SH-SY5Y (cell line): ENCODE data around the gene TCEAL6.
"Not testable (repeated sequence)": the region's sequence is repeated elsewhere in the genome, so short reads cannot be mapped to it uniquely, and the experiment has no call there.

Experiments
- GATA2 ChIP-seq: IDR thresholded peaks from 2 replicates; pipeline ENCODE4 v1.6.1; 2011; ENCODE audit warnings: mild to moderate bottlenecking, low read depth, low read length
- GATA3 ChIP-seq: IDR thresholded peaks from 2 replicates; pipeline ENCODE4 v1.6.1; 2011; ENCODE audit warnings: low read depth, mild to moderate bottlenecking, low read length, moderate library complexity

The TCEAL6 gene

GRCh38 chrX:102142274-102142673 is at the start of gene TCEAL6:
Gene TCEAL6 (minus strand): TSS chrX:102142481.
- not testable (repeated sequence) for TF ChIP-seq GATA3, GATA2

DNA sequence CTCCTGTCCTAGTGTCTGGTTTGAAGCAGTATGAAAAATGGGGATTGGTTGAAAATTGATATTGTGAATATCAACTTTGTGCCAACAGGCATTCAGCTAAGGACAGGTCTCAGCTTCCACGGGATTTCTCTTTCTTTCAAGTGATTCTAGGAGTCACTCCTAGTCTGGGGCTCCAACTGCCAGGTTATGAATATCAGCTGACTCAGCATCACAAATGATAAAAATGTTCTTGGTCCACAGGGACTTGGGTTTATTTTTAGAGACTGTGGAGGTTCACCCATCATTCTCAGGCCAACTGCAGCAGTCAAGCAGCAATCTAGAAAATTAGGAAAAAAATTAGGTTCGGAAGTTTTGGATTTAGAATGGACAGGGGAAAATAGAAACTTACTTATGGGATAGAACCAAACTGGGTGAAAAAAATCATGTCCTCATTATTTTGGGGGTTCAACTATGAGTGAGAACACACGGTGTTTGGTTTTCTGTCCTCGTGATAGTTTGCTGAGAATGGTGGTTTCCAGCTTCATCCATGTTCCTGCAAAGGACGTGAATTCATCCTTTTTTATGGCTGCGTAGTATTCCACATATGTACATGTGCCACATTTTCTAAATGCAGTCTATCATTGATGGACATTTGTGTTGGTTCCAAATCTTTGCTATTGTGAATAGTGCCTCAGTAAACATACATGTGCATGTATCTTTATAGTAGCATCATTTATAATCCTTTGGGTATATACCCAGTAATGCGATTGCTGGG is 43.9 kb upstream of the TCEAL6 start:
- TF ChIP-seq GATA2 (no peak), GATA3 (no peak)

DNA sequence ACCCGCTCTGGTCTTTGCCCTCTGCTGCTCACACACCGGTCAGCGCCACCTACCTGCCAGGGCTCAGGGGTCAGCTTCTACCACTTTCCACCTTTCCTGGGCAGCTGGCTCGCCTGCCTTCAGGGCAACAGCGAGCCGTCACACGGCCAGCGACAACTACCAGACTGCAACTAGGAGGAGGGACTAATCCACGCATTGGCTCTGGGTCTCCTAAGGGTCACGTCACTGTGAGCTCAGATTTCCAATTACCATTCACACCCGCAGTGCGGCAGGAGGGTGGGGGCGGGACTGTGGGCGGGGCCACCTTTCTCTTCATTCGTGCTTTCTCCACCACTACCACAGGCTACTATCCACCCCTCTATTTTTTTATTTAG is 13.5 kb upstream of the TCEAL6 start, which contains the start of gene BEX5:
BEX5 (minus strand) TSS at position 172 of the 374 bp plus-strand sequence. CDS start 1,712 bp downstream, outside the sequence.
- no peak for TF ChIP-seq GATA3
- no peak for TF ChIP-seq GATA2

- TF ChIP-seq GATA2 = no peak
- no peak for TF ChIP-seq GATA3
Observed at GRCh38 chrX:102154900-102155805, 12.9 kb upstream of the TCEAL6 start.

DNA sequence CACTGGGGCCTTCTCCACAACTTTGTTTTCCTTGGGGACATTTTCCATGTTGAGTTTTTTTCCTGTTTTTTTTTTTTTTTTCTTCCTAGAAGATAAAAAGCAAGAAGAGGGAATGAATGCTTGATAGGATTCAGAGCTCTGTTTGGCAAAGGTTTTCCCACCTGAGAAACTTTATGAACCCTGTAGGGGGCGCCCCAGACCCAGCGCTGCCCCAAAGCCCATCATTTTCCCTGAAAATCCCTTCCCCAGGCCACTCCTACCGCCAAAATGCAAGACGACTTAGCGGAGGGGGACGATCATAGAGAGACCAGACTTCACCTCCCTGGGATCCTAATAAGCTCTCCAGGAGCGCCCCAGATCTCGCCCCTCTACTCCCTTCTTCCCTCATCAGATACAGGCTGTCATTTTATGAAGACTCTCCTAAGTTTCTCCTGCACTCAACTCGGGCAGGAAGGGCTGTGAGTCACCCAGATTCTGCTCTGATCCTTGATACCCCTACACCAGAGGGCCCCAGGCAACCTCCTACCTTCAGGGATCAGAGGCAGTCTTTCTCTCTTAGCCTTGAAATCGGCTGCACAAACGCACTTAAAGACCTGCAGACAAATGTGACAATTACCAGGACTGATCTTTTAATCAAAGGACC is 12.1 kb upstream of the TCEAL6 start:
- TF ChIP-seq GATA2 (no peak), GATA3 (no peak)

GRCh38 chrX:102138064-102138463 is 4.2 kb downstream of the TCEAL6 start:
- TF ChIP-seq GATA3 (no peak), GATA2 (no peak)

- TF ChIP-seq GATA2 = no peak
- TF ChIP-seq GATA3 = no peak
Observed at GRCh38 chrX:102129473-102129872, 12.8 kb downstream of the TCEAL6 start.

DNA sequence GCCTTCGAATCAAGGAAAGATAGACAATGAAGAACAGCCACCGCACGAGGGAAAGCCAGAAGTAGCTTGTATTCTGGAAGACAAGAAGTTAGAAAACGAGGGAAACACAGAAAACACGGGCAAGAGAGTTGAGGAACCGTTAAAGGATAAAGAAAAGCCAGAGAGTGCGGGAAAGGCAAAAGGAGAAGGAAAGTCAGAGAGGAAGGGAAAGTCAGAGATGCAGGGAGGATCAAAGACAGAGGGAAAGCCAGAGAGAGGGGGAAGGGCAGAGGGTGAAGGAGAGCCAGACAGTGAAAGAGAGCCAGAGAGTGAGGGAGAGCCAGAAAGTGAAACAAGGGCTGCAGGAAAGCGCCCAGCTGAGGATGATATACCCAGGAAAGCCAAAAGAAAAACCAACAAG is 15.4 kb downstream of the TCEAL6 start:
- TF ChIP-seq GATA2 = no peak
- no peak for TF ChIP-seq GATA3

GRCh38 chrX:102125436-102125835 is 16.8 kb downstream of the TCEAL6 start, which contains the start of gene TCEAL2:
Gene TCEAL2 (plus strand): TSS chrX:102125679. CDS start chrX:102126831, 1,152 bp downstream.
- TF ChIP-seq GATA2, GATA3: not testable (repeated sequence)

DNA sequence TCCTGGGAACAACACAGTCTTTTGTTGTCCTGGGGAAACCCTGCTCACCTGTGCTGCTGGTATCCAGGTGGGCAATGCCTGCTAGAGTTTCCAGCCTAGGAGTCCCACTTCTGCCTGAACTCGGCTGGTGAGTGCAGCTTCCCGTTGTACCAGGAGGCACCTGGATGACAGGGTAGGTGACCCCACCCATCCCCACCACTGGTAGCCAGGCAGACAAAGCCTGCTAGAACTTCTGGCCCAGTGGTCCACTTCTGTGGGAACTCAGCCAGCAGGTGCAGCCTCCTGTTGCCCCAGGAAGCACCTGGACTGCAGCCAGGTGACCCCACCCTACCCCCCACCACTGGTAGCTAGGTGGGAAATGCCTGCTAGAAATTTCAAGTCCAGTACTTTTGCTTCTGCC is 26.5 kb downstream of the TCEAL6 start:
- no peak for TF ChIP-seq GATA2
- TF ChIP-seq GATA3 = no peak

DNA sequence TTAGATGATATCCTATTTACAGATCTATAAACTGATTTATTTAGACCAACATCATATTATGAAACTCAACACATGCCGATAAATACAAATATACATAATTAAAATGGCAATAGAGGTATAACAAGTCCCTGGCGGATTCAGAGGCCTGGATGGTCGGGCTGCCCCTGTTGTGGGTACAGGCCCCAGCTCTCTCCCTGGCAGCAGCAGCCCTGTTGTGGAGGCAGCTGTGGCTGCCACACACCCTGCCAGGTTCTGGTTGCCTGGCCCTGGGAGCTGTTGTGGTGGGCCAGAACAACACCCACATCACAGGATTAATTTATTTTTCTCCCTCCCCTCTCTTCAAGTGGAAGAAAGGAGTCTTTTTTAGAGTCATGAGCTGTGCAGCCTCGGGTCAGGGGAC is 28.9 kb downstream of the TCEAL6 start:
- TF ChIP-seq GATA3 = no peak
- no peak for TF ChIP-seq GATA2
